Adrenal gland (tissue), 12 donors: ENCODE data around the gene CD24. TPM values are rescaled to one million over a fixed set of nuclear protein-coding genes. Genes with fewer than 3 reads are reported as not detected.

Source experiments
- DNase-seq, 7 donors: peaks; one replicate each; pipeline ENCODE4 v3.0.0-alpha.2; 2019 to 2020
- H3K27ac ChIP-seq, 5 donors: fragments of 200-600 bp; sonication (generic) in 4 of 5; 1 replicate in 3 of 5; 2 replicates in 2 of 5; pipeline versions ENCODE4 v1.5.1 to v1.8.0; 2016 to 2020; ENCODE audit warnings: mild to moderate bottlenecking in 1 of 5
- H3K27me3 ChIP-seq: fragments of 200-600 bp; 2 replicates; pipeline ENCODE4 v1.8.0; 2021
- H3K36me3 ChIP-seq, 2 donors: fragments of 200-600 bp; replicated peaks in 1 of 2; 1 replicate in 1 of 2; 2 replicates in 1 of 2; pipeline versions ENCODE4 v1.5.1 to v1.8.0; 2018 to 2022
- H3K4me1 ChIP-seq, 2 donors: fragments of 200-600 bp; replicated peaks in 1 of 2; 1 replicate in 1 of 2; 2 replicates in 1 of 2; pipeline versions ENCODE4 v1.5.1 to v1.8.0; 2018 to 2021
- H3K4me3 ChIP-seq, 4 donors: fragments of 200-600 bp; sonication (generic) in 3 of 4; one replicate each; pipeline ENCODE4 v1.5.1; 2016 to 2018
- H3K9me3 ChIP-seq, 3 donors: fragments of 200-600 bp; sonication (generic) in 1 of 3; replicated peaks in 1 of 3; 1 replicate in 2 of 3; 2 replicates in 1 of 3; pipeline versions ENCODE4 v1.5.1 to v1.8.0; 2016 to 2021
- CTCF ChIP-seq, 6 experiments: fragments of 450-650 bp in 4 of 6; fragments of 200-600 bp in 2 of 6; sonication (generic) in 1 of 6; IDR thresholded peaks; 1 replicate in 5 of 6; 2 replicates in 1 of 6; pipeline versions ENCODE4 v1.5.1 to v1.8.0; 2016 to 2021; ENCODE audit warnings: antibody characterized with exemption in 6 of 6, mild to moderate bottlenecking in 2 of 6, moderate library complexity in 1 of 6
- POLR2A ChIP-seq, 2 donors: fragments of 450-650 bp; IDR thresholded peaks; one replicate each; pipeline ENCODE4 v1.6.1; 2017; ENCODE audit warnings: antibody characterized with exemption in 2 of 2, mild to moderate bottlenecking in 2 of 2, moderate library complexity in 1 of 2
- WGBS, 4 donors: extraction: QIAGEN DNeasy Blood & Tissue Kit in 2 of 4; methylation state at CpG; one replicate each; pipeline versions ENCODE4 v1.1.5 to v1.1.7; 2013 to 2017; 5-methylcytosine and 5-hydroxymethylcytosine counted together
- intact Hi-C, 2 donors: fragments of 100-400 bp; cut with DNase I; formaldehyde crosslinking; loops; one replicate each; pipeline versions ENCODE4 v1.14.1 to v1.15.0; 2022 to 2023
- polyA plus RNA-seq, 3 donors: library from polyadenylated mRNA; stranded (reverse); fragments of 200-250 nt in 2 of 3; fragments of 350-450 nt in 1 of 3; fragmentation: Illumina TruSeq in 1 of 3; extraction: RNeasy Lipid Tissue Mini Kit (QIAGEN cat#74804) in 1 of 3; gene quantifications; one replicate each; pipeline ENCODE4 v1.2.3, GENCODE V29; 2013 to 2014
- total RNA-seq, 9 donors: library from RNA; depleted of rRNA in 4 of 9; stranded (reverse); fragments of >200 nt in 4 of 9; fragments of 120-200 nt in 1 of 9; fragmentation: NEBNext Ultra II Directional in 1 of 9; extraction: Animal tissue kit (Norgen Biotek cat#: 25700) in 1 of 9; gene quantifications; one replicate each; pipeline versions ENCODE4 v1.1.0 to v1.2.4, GENCODE V29; 2013 to 2023
- donor health status: healthy with polysubstance abuse.
- donor health status: Bipolar disorder and iron deficiency.
- donor health status: DM: yes; HTN: yes; CAD: no.
- donor health status: DM: no; HTN: no; CAD: no.
- donor health status: DM: no; HTN: no; CAD: no.
- donor health status: DM: yes; HTN: yes; CAD: no.

CD24 gene
- total and polyA plus RNA-seq, 12 donors: 0.97 to 57.5 (median 23.4) TPM; not detected in 1

- Histone ChIP-seq H3K9me3 (no peaks in the 10 kb centered on the region), H3K4me1 (no peaks in the 10 kb centered on the region), H3K36me3 (no peaks in the 10 kb centered on the region), H3K27ac (no peak overlapping the region), H3K4me3 (no peak overlapping the region), H3K27me3 (no peaks in the 10 kb centered on the region)
- intact Hi-C loops: no loop called here
- 81 to 87% (median 86%) methylated on average over 4 of the region's 4 CpGs for WGBS, 4 donors
- no peak for DNase-seq
- TF ChIP-seq POLR2A (IDR thresholded peaks at IDR 0.05) (no peak), CTCF (IDR thresholded peaks at IDR 0.05) (no peak)
These were observed 11.0 kb downstream of the CD24 start for GRCh38 chr6:106963544-106963943.

GRCh38 chr6:106961801-106962200, 12.7 kb downstream of the CD24 start:
- Histone ChIP-seq H3K4me3 (no peak overlapping the region), H3K27ac (no peak overlapping the region), H3K36me3 (no peaks in the 10 kb centered on the region), H3K27me3 (no peaks in the 10 kb centered on the region), H3K4me1 (no peaks in the 10 kb centered on the region), H3K9me3 (no peaks in the 10 kb centered on the region)
- intact Hi-C loops: no loop called here
- 51 to 60% (median 57%) methylated on average over 2 of the region's 2 CpGs for WGBS, 4 donors
- DNase-seq: no peak
- no peak for TF ChIP-seq POLR2A (IDR thresholded peaks at IDR 0.05)
- no peak for TF ChIP-seq CTCF (IDR thresholded peaks at IDR 0.05)

- no peaks in the 10 kb centered on the region for H3K36me3 ChIP-seq
- no peak overlapping the region for H3K27ac ChIP-seq
- intact Hi-C loops: no loop called here
- no peak overlapping the region for H3K4me3 ChIP-seq
- DNase-seq: no peak
- TF ChIP-seq CTCF (IDR thresholded peaks at IDR 0.05) (no peak), POLR2A (IDR thresholded peaks at IDR 0.05) (no peak)
- 57 to 66% (median 62%) methylated on average over 3 of the region's 3 CpGs for WGBS, 4 donors
- no peaks in the 10 kb centered on the region for H3K9me3 ChIP-seq
- H3K27me3 ChIP-seq: no peaks in the 10 kb centered on the region
- no peaks in the 10 kb centered on the region for H3K4me1 ChIP-seq
These were observed 13.4 kb downstream of the CD24 start for GRCh38 chr6:106961136-106961535.

GRCh38 chr6:106959985-106960384, 14.5 kb downstream of the CD24 start:
- no peaks in the 10 kb centered on the region for H3K36me3 ChIP-seq
- 52 to 78% (median 68%) methylated on average over 1 of the region's 1 CpG for WGBS, 4 donors

More at GRCh38 chr6:106959985-106960384, 14.5 kb downstream of the CD24 start:
- intact Hi-C loops: no loop called here
- Histone ChIP-seq H3K4me1 (no peaks in the 10 kb centered on the region), H3K4me3 (no peak overlapping the region), H3K9me3 (no peaks in the 10 kb centered on the region), H3K27ac (no peak overlapping the region), H3K27me3 (no peaks in the 10 kb centered on the region)
- no peak for TF ChIP-seq POLR2A (IDR thresholded peaks at IDR 0.05)
- TF ChIP-seq CTCF (IDR thresholded peaks at IDR 0.05): no peak
- no peak for DNase-seq
